Esophagus muscularis mucosa (tissue), 4 donors: Measurements from ENCODE around the gene FAM131A. TPM values are rescaled to one million over a fixed set of nuclear protein-coding genes. Genes with fewer than 3 reads are reported as not detected.

Experiments used
- DNase-seq: peaks from one replicate; pipeline ENCODE4 v3.0.0-alpha.2; 2017; ENCODE audit errors: extremely low spot score
- H3K27ac ChIP-seq, 4 donors: fragments of 200-600 bp; sonication (generic); replicated peaks in 1 of 4; 1 replicate in 3 of 4; 2 replicates in 1 of 4; pipeline ENCODE4 v1.5.1; 2016 to 2019; ENCODE audit warnings: mild to moderate bottlenecking in 1 of 4
- H3K27me3 ChIP-seq, 4 donors: fragments of 200-600 bp; sonication (generic); one replicate each; pipeline versions ENCODE4 v1.5.1 to v1.6.0; 2016 to 2019
- H3K36me3 ChIP-seq, 4 donors: fragments of 200-600 bp; sonication (generic); one replicate each; pipeline ENCODE4 v1.5.1; 2016 to 2019
- H3K4me1 ChIP-seq, 4 donors: fragments of 200-600 bp; sonication (generic); one replicate each; pipeline ENCODE4 v1.5.1; 2016 to 2019
- H3K4me3 ChIP-seq, 4 donors: fragments of 200-600 bp; sonication (generic); 1 replicate in 2 of 4; 2 replicates in 2 of 4; pipeline ENCODE4 v1.5.1; 2016 to 2019; ENCODE audit warnings: mild to moderate bottlenecking in 4 of 4, moderate library complexity in 1 of 4
- H3K9me3 ChIP-seq, 4 donors: fragments of 200-600 bp; sonication (generic); 1 replicate in 3 of 4; 2 replicates in 1 of 4; pipeline ENCODE4 v1.5.1; 2016 to 2019
- EP300 ChIP-seq: sonication (generic); formaldehyde crosslinking; IDR thresholded peaks from one replicate; pipeline ENCODE4 v1.6.1; 2017; ENCODE audit warnings: antibody characterized with exemption
- POLR2A ChIP-seq: fragments of 450-650 bp; IDR thresholded peaks from one replicate; pipeline ENCODE4 v1.6.1; 2017; ENCODE audit warnings: antibody characterized with exemption, moderate library complexity, mild to moderate bottlenecking, low read depth
- POLR2AphosphoS5 ChIP-seq, 2 donors: sonication (generic); formaldehyde crosslinking; IDR thresholded peaks; one replicate each; pipeline ENCODE4 v1.6.1; 2017; ENCODE audit warnings: antibody characterized with exemption in 2 of 2
- WGBS: methylation state at CpG from one replicate; pipeline ENCODE4 v1.1.5; 2018; 5-methylcytosine and 5-hydroxymethylcytosine counted together
- intact Hi-C: fragments of 100-400 bp; cut with DNase I; formaldehyde crosslinking; loops from one replicate; pipeline ENCODE4 v1.15.1; 2023
- total RNA-seq, 4 donors: library from RNA; depleted of rRNA; stranded (reverse); fragments of >200 nt; gene quantifications; one replicate each; pipeline versions ENCODE4 v1.1.0 to v1.2.1, GENCODE V29; 2016
- TF ChIP-seq, protein P1 (sequence below), 3 experiments: fragments of 200-600 bp in 2 of 3; fragments of 450-650 bp in 1 of 3; sonication (generic) in 2 of 3; IDR thresholded peaks; one replicate each; pipeline ENCODE4 v1.5.1; 2017 to 2019; ENCODE audit warnings: antibody characterized with exemption in 3 of 3, mild to moderate bottlenecking in 2 of 3, moderate library complexity in 1 of 3

Gene FAM131A
- total RNA-seq, 4 donors from 2014 or later: 40.3 to 71.0 (median 59.9) TPM

- Histone ChIP-seq H3K4me3 (no peak overlapping the region), H3K9me3 (no peaks in the 10 kb centered on the region), H3K27me3 (no peaks in the 10 kb centered on the region), H3K4me1 (peaks cover 4 to 32% (median 16%) of the 10 kb centered on the region in 4 donors), H3K27ac (no peak overlapping the region), H3K36me3 (peaks cover 11 to 45% (median 31%) of the 10 kb centered on the region in 4 donors)
- 77% methylated on average over 4 of the region's 4 CpGs for WGBS
- DNase-seq: no peak
- no peak for TF ChIP-seq EP300
- TF ChIP-seq, protein P1, sequence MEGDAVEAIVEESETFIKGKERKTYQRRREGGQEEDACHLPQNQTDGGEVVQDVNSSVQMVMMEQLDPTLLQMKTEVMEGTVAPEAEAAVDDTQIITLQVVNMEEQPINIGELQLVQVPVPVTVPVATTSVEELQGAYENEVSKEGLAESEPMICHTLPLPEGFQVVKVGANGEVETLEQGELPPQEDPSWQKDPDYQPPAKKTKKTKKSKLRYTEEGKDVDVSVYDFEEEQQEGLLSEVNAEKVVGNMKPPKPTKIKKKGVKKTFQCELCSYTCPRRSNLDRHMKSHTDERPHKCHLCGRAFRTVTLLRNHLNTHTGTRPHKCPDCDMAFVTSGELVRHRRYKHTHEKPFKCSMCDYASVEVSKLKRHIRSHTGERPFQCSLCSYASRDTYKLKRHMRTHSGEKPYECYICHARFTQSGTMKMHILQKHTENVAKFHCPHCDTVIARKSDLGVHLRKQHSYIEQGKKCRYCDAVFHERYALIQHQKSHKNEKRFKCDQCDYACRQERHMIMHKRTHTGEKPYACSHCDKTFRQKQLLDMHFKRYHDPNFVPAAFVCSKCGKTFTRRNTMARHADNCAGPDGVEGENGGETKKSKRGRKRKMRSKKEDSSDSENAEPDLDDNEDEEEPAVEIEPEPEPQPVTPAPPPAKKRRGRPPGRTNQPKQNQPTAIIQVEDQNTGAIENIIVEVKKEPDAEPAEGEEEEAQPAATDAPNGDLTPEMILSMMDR (IDR thresholded peaks at IDR 0.05): no peak
- TF ChIP-seq POLR2AphosphoS5 (IDR thresholded peaks at IDR 0.05): no peak
- no peak for TF ChIP-seq POLR2A
- intact Hi-C loops: no loop called here
Measured at GRCh38 chr3:184348057-184348382, 10.6 kb downstream of the FAM131A start.

- H3K27me3 ChIP-seq: no peaks in the 10 kb centered on the region
- TF ChIP-seq, protein P1 (IDR thresholded peaks at IDR 0.05): no peak
- TF ChIP-seq EP300: no peak
- TF ChIP-seq POLR2AphosphoS5 (IDR thresholded peaks at IDR 0.05): no peak
- TF ChIP-seq POLR2A: no peak
- H3K9me3 ChIP-seq: no peaks in the 10 kb centered on the region
- H3K4me3 ChIP-seq: no peak overlapping the region
- 88% methylated on average over 10 of the region's 10 CpGs for WGBS
- H3K4me1 ChIP-seq: peaks cover 4 to 38% (median 20%) of the 10 kb centered on the region in 4 donors
- DNase-seq: no peak
- intact Hi-C loops: no loop called here
- no peak overlapping the region for H3K27ac ChIP-seq
- H3K36me3 ChIP-seq: peaks cover 4 to 34% (median 13%) of the 10 kb centered on the region in 4 donors
Measured at GRCh38 chr3:184349563-184350470, 12.4 kb downstream of the FAM131A start.

- intact Hi-C loops: no loop called here
- Histone ChIP-seq H3K36me3 (peaks cover 0 to 36% (median 10%) of the 10 kb centered on the region in 4 donors), H3K4me1 (peaks cover 0 to 30% (median 14%) of the 10 kb centered on the region in 4 donors), H3K4me3 (no peak overlapping the region), H3K9me3 (no peaks in the 10 kb centered on the region), H3K27me3 (no peaks in the 10 kb centered on the region), H3K27ac (no peak overlapping the region)
- no peak for DNase-seq
- 91% methylated on average over 6 of the region's 6 CpGs for WGBS
- TF ChIP-seq, protein P1 (IDR thresholded peaks at IDR 0.05): no peak
- TF ChIP-seq POLR2AphosphoS5 (IDR thresholded peaks at IDR 0.05): no peak
- no peak for TF ChIP-seq POLR2A
- TF ChIP-seq EP300: no peak
Measured at GRCh38 chr3:184350618-184351017, 13.2 kb downstream of the FAM131A start.

DNA sequence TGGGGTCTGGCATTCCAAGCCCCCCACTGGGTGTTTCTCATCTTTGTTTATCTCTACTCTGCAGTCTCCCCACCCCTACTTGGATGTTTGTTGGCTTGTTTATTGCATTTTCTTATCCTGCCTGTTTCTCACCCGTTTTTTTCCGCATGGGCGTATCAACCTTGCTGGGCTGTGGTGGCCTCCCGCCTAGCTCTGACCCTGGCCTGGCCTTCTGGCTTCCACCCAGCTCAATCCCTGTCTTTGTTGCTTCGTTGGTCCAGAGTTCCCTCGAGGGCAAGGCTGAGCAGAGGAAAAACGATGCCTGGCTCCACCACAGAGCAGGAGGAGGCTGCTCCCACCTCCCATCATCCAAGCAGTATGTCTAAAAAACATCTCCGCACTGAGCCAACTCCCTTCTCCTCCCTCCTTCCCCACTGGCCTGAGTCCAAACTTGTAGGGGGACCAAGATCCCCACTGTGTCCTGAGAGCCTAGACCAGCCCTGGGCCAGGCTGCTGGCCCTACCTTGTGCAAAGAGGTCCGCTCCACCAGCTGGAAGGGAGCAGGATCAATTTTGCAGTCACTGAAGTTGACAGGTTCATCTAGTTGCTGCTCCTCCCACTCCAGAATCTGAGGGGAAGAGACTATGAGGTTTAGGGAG, 14.2 kb downstream of the FAM131A start:
- Histone ChIP-seq H3K4me3 (no peak overlapping the region), H3K9me3 (no peaks in the 10 kb centered on the region), H3K4me1 (peaks cover 0 to 26% (median 10%) of the 10 kb centered on the region in 4 donors), H3K27ac (no peak overlapping the region), H3K27me3 (no peaks in the 10 kb centered on the region), H3K36me3 (peaks cover 0 to 41% (median 11%) of the 10 kb centered on the region in 4 donors)
- 59% methylated on average over 9 of the region's 9 CpGs for WGBS
- intact Hi-C loops: no loop called here
- TF ChIP-seq, protein P1 (IDR thresholded peaks at IDR 0.05): no peak
- no peak for TF ChIP-seq EP300
- TF ChIP-seq POLR2A: no peak
- no peak for TF ChIP-seq POLR2AphosphoS5 (IDR thresholded peaks at IDR 0.05)
- no peak for DNase-seq
